GM10266 (cell line): ENCODE measurements around the gene CCDC120.

Source experiments
- DNase-seq: peaks from one replicate; pipeline ENCODE4 v3.0.0; 2012; ENCODE audit errors: extremely low spot score
- TF ChIP-seq, protein P1 (sequence below): IDR thresholded peaks from 2 replicates; pipeline ENCODE4 v1.5.1; 2012; ENCODE audit warnings: mild to moderate bottlenecking, low read depth; ENCODE audit not compliant: control insufficient read depth, insufficient read depth; ENCODE audit errors: missing control alignments

The CCDC120 gene

GRCh38 chrX:49116076-49116475 is 57.3 kb downstream of the CCDC120 start:
- no peak for DNase-seq
- TF ChIP-seq, protein P1, sequence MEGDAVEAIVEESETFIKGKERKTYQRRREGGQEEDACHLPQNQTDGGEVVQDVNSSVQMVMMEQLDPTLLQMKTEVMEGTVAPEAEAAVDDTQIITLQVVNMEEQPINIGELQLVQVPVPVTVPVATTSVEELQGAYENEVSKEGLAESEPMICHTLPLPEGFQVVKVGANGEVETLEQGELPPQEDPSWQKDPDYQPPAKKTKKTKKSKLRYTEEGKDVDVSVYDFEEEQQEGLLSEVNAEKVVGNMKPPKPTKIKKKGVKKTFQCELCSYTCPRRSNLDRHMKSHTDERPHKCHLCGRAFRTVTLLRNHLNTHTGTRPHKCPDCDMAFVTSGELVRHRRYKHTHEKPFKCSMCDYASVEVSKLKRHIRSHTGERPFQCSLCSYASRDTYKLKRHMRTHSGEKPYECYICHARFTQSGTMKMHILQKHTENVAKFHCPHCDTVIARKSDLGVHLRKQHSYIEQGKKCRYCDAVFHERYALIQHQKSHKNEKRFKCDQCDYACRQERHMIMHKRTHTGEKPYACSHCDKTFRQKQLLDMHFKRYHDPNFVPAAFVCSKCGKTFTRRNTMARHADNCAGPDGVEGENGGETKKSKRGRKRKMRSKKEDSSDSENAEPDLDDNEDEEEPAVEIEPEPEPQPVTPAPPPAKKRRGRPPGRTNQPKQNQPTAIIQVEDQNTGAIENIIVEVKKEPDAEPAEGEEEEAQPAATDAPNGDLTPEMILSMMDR, result no peak

DNA sequence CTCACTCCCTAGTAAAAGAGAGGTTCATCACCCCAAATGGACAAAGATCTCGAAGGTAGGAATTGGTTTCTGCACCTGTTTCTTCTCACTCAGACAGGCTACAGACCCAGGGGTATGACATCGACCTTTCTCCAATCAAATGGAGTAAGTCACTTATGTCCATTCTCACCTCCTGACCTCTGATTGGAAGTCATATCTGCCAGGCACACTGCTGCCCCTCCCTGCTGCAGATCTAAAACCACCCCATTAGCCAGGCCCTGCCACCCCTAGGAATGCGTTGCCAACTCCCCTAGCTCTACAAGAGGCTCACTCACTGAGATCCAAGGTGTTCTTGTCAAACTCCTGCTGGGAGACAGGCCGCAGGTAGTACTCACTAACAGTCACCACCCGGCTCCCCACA is 57.9 kb downstream of the CCDC120 start:
- DNase-seq, result no peak

GRCh38 chrX:49117581-49117980 is 58.8 kb downstream of the CCDC120 start:
- DNase-seq, result no peak
- TF ChIP-seq, protein P1, result no peak

More for the DNA sequence above, 57.9 kb downstream of the CCDC120 start:
- TF ChIP-seq, protein P1, result no peak
